Lower leg skin (tissue), 4 donors: ENCODE measurements around the gene FOXC2. TPM values are rescaled to one million over a fixed set of nuclear protein-coding genes. Genes with fewer than 3 reads are reported as not detected.

Experiments
- DNase-seq, 2 donors: peaks; one replicate each; pipeline ENCODE4 v3.0.0-alpha.2; 2019; ENCODE audit warnings: low spot score in 2 of 2
- H3K4me3 ChIP-seq: fragments of 200-600 bp; sonication (generic); 2 replicates; pipeline ENCODE4 v1.5.1; 2017; ENCODE audit warnings: mild to moderate bottlenecking, low read depth; ENCODE audit not compliant: poor library complexity, severe bottlenecking
- CTCF ChIP-seq, 3 donors: fragments of 450-650 bp; IDR thresholded peaks; one replicate each; pipeline ENCODE4 v1.5.1; 2016; ENCODE audit warnings: antibody characterized with exemption in 3 of 3, mild to moderate bottlenecking in 3 of 3, moderate library complexity in 2 of 3
- POLR2A ChIP-seq, 2 donors: fragments of 450-650 bp; IDR thresholded peaks; one replicate each; pipeline ENCODE4 v1.6.1; 2016 to 2017; ENCODE audit warnings: antibody characterized with exemption in 2 of 2, mild to moderate bottlenecking in 1 of 2, moderate library complexity in 1 of 2
- WGBS, 2 donors: methylation state at CpG; one replicate each; pipeline ENCODE4 v1.1.5; 2018; 5-methylcytosine and 5-hydroxymethylcytosine counted together
- intact Hi-C: fragments of 100-400 bp; cut with DNase I; formaldehyde crosslinking; loops from one replicate; pipeline ENCODE4 v1.15.0; 2023; ENCODE audit warnings: low total_unique reads
- total RNA-seq, 4 donors: library from RNA; depleted of rRNA; stranded (reverse); fragments of >200 nt; gene quantifications; one replicate each; pipeline ENCODE4 v1.1.0, GENCODE V29; 2016

Gene FOXC2
- total RNA-seq, 4 donors from 2014 or later = 0.16 to 0.32 (median 0.17) TPM; not detected in 1

- H3K4me3 ChIP-seq = no peak overlapping the region
- peak in 1 of 2 donors; percentile 48 for DNase-seq
- 75 to 82% methylated on average over 9 of the region's 9 CpGs for WGBS, 2 donors
- intact Hi-C loops = no loop called here
- TF ChIP-seq POLR2A (IDR thresholded peaks at IDR 0.05) (no peak), CTCF (IDR thresholded peaks at IDR 0.05) (no peak)
These were observed 14.2 kb downstream of the FOXC2 start for GRCh38 chr16:86580791-86581170.

GRCh38 chr16:86581458-86581857, 14.8 kb downstream of the FOXC2 start:
- no peak for TF ChIP-seq CTCF (IDR thresholded peaks at IDR 0.05)
- no peak for TF ChIP-seq POLR2A (IDR thresholded peaks at IDR 0.05)
- intact Hi-C loops = no loop called here
- peak in 1 of 2 donors; percentile 28 for DNase-seq
- H3K4me3 ChIP-seq = no peak overlapping the region
- 62 to 70% methylated on average over 4 of the region's 4 CpGs for WGBS, 2 donors

GRCh38 chr16:86584071-86584685, 17.5 kb downstream of the FOXC2 start:
- peak in 1 of 2 donors; percentile 64 for DNase-seq
- TF ChIP-seq POLR2A (IDR thresholded peaks at IDR 0.05) (no peak), CTCF (IDR thresholded peaks at IDR 0.05) (no peak)
- H3K4me3 ChIP-seq = no peak overlapping the region
- 70 to 84% methylated on average over 5 to 6 of the region's 6 CpGs for WGBS, 2 donors
- intact Hi-C loops = no loop called here

- 71 to 84% methylated on average over 12 of the region's 12 CpGs for WGBS, 2 donors
These were observed 18.4 kb downstream of the FOXC2 start for GRCh38 chr16:86584726-86585721.

More at GRCh38 chr16:86584726-86585721, 18.4 kb downstream of the FOXC2 start:
- DNase-seq = peak in 1 of 2 donors; percentile 79
- TF ChIP-seq POLR2A (IDR thresholded peaks at IDR 0.05) (no peak), CTCF (IDR thresholded peaks at IDR 0.05) (no peak)
- H3K4me3 ChIP-seq = no peak overlapping the region
- intact Hi-C loops = no loop called here
